ENCODE measurements around the gene ELP2.
"Not testable (repeated sequence)": the region's sequence is repeated elsewhere in the genome, so short reads cannot be mapped to it uniquely, and the experiment has no call there.

The ELP2 gene

GRCh38 chr18:36158266-36158867 is 28.7 kb downstream of the ELP2 start:
- DNase-seq (ENCODE audit: low read depth, low spot score) = no peak

GRCh38 chr18:36160959-36161371 is 31.3 kb downstream of the ELP2 start:
- no peak for DNase-seq (ENCODE audit: low read depth, low spot score)

- DNase-seq (ENCODE audit: low read depth, low spot score) = no peak
Measured at GRCh38 chr18:36162981-36163380, 33.3 kb downstream of the ELP2 start.

DNA sequence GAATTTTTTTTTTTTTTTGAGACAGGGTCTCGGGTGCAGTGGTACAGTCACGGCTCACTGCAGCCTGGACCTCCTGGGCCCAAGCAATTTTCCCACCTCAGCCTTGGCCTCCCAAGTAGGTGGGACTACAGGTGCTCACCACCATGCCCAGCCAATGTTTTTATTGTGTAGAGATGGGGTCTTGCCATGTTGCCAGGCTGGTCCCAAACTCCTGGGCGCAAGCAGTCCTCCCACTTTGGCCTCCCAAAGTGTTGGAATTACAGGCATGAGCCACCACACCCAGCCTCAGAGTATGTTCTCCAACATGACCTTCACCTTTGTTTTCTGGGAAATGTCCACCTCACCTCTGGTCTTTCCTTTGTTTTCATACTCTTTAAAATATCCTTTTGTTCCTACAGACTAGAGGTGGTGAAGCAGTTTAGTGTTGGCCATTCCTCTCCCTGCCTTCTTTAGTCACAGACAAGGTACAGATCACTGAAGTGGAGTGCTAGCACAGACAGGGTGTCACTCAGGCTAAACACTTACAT is 38.1 kb downstream of the ELP2 start:
- DNase-seq (ENCODE audit: low read depth, low spot score) = no peak

GRCh38 chr18:36168296-36168695 is 38.6 kb downstream of the ELP2 start:
- DNase-seq (ENCODE audit: low read depth, low spot score) = not testable (repeated sequence)

- DNase-seq (ENCODE audit: low read depth, low spot score) = no peak
Measured at GRCh38 chr18:36169938-36170337, 40.2 kb downstream of the ELP2 start.

GRCh38 chr18:36175481-36175880 is 45.8 kb downstream of the ELP2 start:
- DNase-seq (ENCODE audit: low read depth, low spot score) = no peak

DNA sequence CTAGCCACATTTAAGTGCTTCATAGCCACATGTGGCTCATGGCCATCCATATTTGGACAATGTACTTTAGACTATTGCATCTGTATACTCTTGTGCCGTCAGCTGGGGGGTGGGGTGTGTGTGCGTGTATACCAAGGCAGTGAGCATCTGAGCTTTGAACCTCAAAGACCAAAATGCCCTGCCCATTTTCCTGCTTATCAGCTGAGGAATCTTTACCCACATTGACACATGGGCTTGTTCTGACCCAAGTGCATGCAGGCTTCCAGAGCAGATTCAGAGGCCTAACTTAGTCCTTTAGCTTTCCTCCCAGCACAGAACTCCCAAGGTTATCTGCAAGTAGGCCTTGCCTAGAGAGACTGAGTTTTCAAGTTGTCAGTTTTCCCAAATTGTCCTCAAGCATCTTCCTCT is 46.5 kb downstream of the ELP2 start:
- no peak for DNase-seq (ENCODE audit: low read depth, low spot score)

GRCh38 chr18:36176711-36177110 is 47.0 kb downstream of the ELP2 start:
- DNase-seq (ENCODE audit: low read depth, low spot score) = no peak

- DNase-seq (ENCODE audit: low read depth, low spot score) = no peak
Measured at GRCh38 chr18:36177913-36178312, 48.2 kb downstream of the ELP2 start.

DNA sequence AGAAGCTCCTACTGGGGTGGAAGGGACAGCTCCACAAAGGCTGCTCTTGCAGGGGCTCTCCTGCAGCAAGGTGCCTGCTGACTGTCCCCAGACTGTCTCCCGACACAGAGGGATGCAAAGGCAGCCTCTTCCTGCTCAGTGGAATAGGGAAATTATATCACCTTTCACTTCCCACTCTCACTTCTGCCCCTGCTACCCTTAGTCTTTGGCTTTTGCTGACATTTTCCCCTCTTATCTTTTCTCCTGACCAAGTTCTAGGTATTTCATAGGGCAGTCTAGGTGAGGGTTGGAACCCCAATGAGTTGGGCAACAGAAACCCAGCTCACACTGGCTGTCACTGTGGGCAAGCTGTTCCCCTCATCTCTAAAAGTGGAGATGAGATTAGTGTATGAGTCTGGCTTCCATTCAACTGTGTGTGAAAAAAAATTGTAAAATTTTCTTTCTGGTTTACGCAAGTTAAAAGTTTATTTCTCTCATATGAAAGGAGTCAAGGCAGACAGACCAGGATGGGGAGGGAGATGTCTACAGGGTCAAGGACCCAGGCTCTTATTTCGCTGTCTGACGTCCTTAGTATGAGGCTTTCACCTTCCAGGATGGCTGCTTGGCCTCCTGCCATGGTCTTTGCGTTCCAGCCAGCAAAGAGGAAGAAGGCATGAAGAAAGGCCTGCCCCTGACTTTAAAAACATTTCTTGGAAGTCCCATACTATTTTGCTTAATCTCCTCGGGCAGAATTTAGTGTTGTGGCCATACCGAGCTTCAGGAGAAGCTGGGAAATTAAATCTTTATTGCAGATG is 50.1 kb downstream of the ELP2 start:
- DNase-seq (ENCODE audit: low read depth, low spot score) = no peak

DNA sequence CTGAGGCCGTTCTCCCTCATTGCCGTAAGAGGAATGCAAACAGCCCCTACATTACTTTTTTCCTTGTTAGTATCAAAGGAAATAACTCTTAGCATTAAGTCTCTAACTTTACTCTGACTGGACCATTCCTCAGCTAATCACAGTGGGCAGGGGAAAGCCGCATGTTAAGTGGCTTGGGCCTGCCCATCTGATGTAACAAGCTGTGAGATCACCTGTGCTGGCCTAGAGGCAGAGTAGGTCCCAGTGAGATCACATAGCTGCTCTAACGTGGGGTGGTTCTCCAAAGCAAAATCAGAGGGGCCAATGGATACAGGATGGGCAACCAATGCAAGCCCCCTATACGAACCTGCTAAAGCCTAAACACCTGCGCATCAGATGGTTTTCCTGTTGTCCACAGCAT is 51.7 kb downstream of the ELP2 start:
- no peak for DNase-seq (ENCODE audit: low read depth, low spot score)

DNA sequence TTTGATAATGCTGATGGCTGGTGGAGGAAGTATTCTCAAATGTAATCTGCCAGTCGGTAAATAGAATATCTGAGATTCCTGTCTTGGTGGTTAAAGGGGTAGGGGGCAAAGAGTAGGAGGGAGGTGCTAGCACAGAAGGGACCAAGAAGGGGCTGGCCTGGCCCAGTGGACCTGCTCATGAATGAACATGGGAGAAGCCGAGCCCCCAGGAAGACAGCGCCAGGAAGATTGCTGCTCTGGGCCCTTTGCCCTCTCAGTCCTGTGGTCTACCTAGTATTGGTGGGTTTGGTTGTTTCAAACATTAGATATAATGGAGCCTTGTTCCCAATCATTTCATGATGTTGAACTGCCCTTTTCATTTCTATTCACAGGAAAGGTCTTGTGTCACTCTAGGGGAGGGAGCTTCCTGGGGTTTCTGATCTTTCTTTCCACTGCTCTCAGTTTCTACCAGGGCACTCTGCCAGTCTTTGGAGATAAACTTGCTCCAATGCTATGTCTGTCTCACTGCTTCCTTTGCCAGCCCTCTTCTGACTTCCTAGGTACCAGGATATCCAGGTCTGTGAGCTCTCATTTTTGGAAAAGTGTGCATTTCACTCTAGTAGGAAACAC is 52.3 kb downstream of the ELP2 start:
- no peak for DNase-seq (ENCODE audit: low read depth, low spot score)

DNA sequence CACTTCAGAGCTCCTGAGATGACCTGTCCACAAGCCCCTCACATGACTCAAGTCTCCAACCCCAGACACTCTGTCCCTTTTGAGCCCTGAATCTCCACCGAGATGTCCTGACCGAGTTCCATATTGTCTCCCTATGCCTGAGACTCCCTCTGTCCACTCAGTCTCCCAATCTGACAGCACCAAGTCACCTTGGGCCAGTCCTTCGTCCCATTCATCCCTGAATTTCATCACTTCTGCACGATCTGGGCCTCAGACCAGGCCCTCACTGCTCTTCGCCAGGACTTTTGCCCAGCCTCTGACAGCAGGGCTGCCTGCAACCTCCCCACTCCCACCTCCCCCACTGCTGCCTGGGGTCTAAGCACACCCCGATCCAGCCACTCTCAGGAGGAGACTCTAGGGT is 53.3 kb downstream of the ELP2 start:
- no peak for DNase-seq (ENCODE audit: low read depth, low spot score)

DNA sequence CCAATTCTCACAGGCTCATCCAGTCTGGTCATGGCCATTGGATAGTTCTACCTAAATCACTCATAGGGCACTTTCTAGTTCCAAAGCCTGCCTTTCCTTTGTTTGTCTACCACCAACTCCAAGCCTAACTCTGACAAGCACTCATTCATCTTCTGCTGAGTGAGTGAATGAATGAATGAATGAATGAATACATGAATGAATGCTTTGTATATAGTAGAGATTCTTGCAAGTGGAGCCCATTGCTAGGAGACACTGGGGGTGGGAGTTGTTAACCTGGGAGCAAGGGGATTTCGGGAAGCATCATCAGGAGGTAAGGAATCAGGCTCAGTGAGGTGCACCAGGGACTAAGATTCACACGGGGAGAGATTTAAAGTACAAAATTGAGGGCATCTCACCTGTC is 54.3 kb downstream of the ELP2 start:
- DNase-seq (ENCODE audit: low read depth, low spot score) = no peak

DNA sequence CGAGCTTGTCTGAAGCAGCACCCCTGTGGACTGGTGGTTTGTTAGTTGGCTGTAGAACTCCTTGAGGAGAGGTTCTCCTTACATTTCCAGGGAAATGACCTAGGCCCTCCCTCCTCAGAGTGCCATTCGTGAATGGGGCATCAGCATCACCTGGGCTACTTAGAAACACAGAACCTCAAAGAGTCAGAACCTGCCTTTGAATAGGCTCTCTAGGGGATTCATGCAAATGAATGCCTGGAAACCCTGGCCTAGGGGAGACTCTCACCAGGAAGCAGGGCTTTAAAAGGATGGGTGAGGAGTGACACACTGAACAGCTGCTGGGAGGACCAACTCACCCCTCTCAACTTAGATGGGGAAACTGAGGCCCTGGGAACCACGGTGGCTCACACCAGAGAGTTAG is 55.5 kb downstream of the ELP2 start:
- no peak for DNase-seq (ENCODE audit: low read depth, low spot score)

DNA sequence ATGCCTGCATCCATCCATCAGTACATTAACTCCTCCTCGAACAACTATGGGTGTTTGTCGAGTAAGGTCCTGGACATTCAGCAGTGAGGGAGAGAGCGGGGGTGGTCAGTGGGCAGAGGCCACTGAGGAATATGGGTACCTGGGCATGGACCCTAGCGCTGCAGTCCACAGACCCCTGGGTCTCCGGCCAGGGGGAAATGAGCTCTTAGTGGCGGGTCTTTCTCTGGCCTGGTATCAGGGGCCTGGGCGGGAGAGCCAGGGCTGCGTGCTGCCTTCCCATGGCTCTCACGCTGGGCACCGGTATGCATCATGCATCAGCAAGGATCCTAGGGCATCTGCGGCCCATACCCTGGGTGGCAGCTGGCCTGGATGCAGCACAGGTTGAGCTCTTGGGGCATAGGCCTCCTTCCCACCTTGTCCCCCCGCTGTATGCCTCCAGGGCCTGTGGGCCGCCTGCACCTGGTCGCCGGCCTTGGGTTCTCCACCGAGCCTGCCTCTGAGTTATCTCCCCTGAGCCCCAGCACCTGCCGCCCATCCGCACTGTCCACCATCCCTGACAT is 56.3 kb downstream of the ELP2 start:
- no peak for DNase-seq (ENCODE audit: low read depth, low spot score)

GRCh38 chr18:36186461-36187192 is 56.9 kb downstream of the ELP2 start:
- no peak for DNase-seq (ENCODE audit: low read depth, low spot score)

DNA sequence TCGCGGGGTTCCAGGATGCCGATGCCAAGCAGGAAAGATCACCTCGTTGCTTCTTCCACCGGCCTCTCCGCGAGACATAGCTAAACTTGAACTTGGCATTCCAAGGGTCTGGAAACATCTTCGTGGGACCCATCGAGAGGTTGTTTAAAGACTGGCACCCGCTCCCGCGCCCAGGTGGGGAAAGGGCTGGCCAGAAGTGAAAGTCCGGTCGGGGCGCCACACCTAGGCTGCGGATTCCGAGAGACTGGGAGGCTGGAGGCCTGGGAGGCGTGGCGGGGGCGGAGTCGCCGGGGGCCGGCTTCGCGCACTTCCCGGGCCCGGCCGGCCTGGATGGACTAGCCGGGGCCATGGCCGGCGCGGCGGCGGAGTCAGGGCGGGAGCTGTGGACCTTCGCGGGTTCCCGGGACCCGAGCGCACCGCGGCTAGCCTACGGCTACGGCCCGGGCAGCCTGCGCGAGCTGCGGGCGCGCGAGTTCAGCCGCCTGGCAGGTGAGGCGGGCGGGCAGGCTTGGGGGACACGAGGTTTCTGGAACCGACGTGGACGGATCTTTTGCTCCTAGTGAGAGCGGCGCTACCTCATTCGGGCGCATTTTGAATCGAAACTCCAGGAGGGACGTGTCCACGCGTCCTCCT is 57.6 kb downstream of the ELP2 start, which contains the start of gene MOCOS:
MOCOS (plus strand) TSS at position 305 of the 633 bp plus-strand sequence; CDS start at position 348, 43 bp downstream.
- no peak for DNase-seq (ENCODE audit: low read depth, low spot score)

- no peak for DNase-seq (ENCODE audit: low read depth, low spot score)
Measured at GRCh38 chr18:36187826-36188721, 58.4 kb downstream of the ELP2 start.
